Body of pancreas (tissue), 4 donors: ENCODE results near the gene IQSEC1.

Experiments
- CTCF ChIP-seq, 7 experiments: fragments of 450-650 bp in 4 of 7; fragments of 200-600 bp in 3 of 7; sonication (generic) in 3 of 7; IDR thresholded peaks; one replicate each; pipeline ENCODE4 v1.5.1; 2016 to 2019; ENCODE audit warnings: antibody characterized with exemption in 7 of 7
- POLR2A ChIP-seq, 3 donors: fragments of 450-650 bp; IDR thresholded peaks; one replicate each; pipeline ENCODE4 v1.6.1; 2016; ENCODE audit warnings: antibody characterized with exemption in 3 of 3, mild to moderate bottlenecking in 2 of 3

GRCh38 chr3:12878141-12878574 is 195.1 kb downstream of the IQSEC1 start:
- TF ChIP-seq POLR2A (IDR thresholded peaks at IDR 0.05) (no peak), CTCF (IDR thresholded peaks at IDR 0.05) (no peak)
